ENCODE measurements around the gene ASB6.

The ASB6 gene

DNA sequence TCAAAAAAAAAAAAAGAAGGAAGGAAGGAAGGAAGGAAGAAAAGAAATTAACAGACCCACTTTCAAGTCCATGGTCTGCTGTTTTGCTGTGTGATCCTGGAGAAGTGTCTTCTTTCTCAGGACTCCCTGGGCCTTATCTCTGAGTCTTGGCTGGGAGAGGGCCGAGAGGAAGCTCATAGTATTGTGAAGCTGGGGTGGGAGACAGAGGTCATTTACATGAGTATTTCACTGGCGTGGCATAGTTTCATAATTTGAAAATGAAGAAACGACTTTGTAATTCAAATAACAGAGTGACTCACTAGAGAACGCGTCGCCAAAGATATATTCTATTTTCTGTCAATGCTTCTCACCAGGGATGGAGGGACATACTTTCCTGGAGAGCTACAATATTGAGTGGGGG, 18.6 kb downstream of the ASB6 start:
- TF ChIP-seq POLR2AphosphoS5 (IDR thresholded peaks at IDR 0.05; ENCODE audit: low read depth, low read length) (no peak), FOXP2 (optimal IDR thresholded peaks at IDR 0.05; ENCODE audit: borderline replicate concordance, extremely low read depth, extremely low read length, insufficient read depth) (no peak), TAF1 (IDR thresholded peaks at IDR 0.05; ENCODE audit: borderline replicate concordance, insufficient read depth, low read length) (no peak), SIN3A (IDR thresholded peaks at IDR 0.05; ENCODE audit: borderline replicate concordance, insufficient read depth, low read length) (no peak)
- TF ChIP-seq, protein P1, sequence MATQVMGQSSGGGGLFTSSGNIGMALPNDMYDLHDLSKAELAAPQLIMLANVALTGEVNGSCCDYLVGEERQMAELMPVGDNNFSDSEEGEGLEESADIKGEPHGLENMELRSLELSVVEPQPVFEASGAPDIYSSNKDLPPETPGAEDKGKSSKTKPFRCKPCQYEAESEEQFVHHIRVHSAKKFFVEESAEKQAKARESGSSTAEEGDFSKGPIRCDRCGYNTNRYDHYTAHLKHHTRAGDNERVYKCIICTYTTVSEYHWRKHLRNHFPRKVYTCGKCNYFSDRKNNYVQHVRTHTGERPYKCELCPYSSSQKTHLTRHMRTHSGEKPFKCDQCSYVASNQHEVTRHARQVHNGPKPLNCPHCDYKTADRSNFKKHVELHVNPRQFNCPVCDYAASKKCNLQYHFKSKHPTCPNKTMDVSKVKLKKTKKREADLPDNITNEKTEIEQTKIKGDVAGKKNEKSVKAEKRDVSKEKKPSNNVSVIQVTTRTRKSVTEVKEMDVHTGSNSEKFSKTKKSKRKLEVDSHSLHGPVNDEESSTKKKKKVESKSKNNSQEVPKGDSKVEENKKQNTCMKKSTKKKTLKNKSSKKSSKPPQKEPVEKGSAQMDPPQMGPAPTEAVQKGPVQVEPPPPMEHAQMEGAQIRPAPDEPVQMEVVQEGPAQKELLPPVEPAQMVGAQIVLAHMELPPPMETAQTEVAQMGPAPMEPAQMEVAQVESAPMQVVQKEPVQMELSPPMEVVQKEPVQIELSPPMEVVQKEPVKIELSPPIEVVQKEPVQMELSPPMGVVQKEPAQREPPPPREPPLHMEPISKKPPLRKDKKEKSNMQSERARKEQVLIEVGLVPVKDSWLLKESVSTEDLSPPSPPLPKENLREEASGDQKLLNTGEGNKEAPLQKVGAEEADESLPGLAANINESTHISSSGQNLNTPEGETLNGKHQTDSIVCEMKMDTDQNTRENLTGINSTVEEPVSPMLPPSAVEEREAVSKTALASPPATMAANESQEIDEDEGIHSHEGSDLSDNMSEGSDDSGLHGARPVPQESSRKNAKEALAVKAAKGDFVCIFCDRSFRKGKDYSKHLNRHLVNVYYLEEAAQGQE (IDR thresholded peaks at IDR 0.05; ENCODE audit: insufficient read depth in 1 of 2, low read depth in 2 of 2, low read length in 2 of 2) = no peak

DNA sequence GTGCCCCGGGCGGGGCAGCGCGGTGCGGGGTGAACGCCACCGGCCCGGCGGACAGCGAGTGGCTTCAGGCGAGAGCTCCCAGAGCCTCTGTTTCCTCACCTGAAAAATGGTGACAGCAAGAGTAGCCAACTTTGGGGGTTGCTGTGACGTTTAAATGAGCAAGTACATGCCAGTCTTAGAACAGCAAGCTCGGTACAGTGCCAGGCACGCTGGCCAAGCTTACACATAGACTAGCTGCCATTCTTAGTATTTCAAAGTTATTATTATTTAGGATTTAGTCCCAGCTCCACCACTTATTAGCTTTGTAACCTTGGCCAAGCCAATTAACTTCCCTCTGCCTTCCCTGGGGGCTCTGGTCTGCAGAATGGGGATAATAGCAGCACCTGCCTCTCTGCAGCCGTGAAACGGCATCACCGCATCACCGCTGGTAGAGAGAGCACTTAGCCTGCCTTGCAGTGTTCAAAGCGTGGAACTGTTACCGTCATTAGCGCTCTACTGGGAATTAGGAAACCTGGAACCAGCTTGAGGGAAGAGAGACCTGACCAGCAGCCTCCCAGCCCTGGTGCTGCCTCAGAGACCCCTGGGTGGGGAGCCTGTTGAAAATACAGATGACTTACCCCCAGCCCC, 21.2 kb downstream of the ASB6 start, which contains the start of gene C9orf50:
C9orf50 (minus strand) TSS at position 433 of the 627 bp plus-strand sequence. CDS start 527 bp downstream, outside the sequence.
- TF ChIP-seq SIN3A (IDR thresholded peaks at IDR 0.05; ENCODE audit: borderline replicate concordance, insufficient read depth, low read length) (no peak), POLR2AphosphoS5 (IDR thresholded peaks at IDR 0.05; ENCODE audit: low read depth, low read length) (no peak)
- TF ChIP-seq, protein P1 (IDR thresholded peaks at IDR 0.05; ENCODE audit: insufficient read depth in 1 of 2, low read depth in 2 of 2, low read length in 2 of 2) = no peak

DNA sequence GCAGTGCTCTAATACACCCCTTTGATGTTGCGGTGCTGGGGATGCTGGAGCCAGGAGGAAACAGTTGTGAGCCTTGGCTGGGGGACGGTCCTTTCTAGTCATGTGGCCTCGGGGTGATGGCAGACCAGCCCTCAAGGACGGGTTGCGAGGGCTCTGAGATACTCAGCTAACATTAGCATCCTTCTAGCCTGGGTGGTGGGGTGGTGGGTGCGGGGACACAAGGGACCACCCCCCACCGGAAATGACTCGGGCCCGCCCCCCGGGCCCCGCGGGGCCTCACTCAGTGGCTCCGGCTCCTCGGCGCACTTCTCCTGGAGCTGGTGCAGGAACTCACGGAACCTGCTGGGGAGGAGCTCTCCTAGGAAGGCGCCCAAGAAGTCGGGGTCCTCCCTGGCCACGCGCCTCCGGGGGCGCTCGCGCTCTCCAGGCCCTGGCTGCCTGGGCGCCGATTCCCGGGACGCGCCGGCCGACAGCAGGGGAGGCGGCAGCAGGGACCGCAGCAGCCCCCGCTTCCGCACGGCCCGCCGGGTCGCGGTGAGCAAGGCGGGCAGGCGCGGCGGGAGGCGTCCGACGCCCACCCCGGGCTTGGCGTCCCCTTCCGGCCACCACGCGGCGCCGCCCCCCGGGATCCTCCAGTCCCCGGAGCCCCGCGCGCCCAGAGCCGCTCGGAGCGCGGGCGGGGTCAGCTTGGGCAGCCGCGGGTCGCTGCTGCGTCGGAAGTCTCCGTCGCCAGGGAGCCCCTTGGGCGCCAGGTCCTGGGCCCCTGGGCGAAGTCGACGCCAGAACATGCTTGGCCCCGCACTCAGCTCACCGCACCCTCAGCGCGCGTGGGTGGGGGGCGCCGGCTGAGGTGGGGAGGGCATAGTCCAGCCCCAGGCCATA, 21.9 kb downstream of the ASB6 start:
- TF ChIP-seq FOXP2 (optimal IDR thresholded peaks at IDR 0.05; ENCODE audit: borderline replicate concordance, extremely low read depth, extremely low read length, insufficient read depth) = no peak
- TF ChIP-seq, protein P1 (IDR thresholded peaks at IDR 0.05; ENCODE audit: insufficient read depth in 1 of 2, low read depth in 2 of 2, low read length in 2 of 2) = no peak
- no peak for TF ChIP-seq POLR2AphosphoS5 (IDR thresholded peaks at IDR 0.05; ENCODE audit: low read depth, low read length)
- no peak for TF ChIP-seq SIN3A (IDR thresholded peaks at IDR 0.05; ENCODE audit: borderline replicate concordance, insufficient read depth, low read length)
- TF ChIP-seq TAF1 (IDR thresholded peaks at IDR 0.05; ENCODE audit: borderline replicate concordance, insufficient read depth, low read length) = no peak

DNA sequence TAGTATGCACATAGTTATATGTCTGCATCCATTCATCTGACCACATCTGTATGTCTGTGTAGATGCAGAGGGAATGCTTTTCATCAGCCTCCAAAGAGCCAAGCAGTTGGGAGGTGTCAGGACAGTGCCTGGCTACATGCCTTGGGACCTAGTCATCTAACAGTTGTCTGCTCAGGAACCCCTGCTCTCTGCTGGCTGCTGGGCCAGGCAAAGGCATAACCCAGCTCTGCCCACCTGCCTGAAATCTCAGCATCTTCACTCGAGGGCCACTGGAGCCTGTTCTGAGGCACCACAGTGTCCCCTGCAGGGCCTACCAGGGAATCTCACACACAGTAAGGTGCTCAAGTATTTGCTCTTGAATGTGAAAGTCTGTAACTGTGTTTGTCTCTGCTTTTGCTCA, 24.8 kb downstream of the ASB6 start:
- TF ChIP-seq POLR2AphosphoS5 (IDR thresholded peaks at IDR 0.05; ENCODE audit: low read depth, low read length) (no peak), FOXP2 (optimal IDR thresholded peaks at IDR 0.05; ENCODE audit: borderline replicate concordance, extremely low read depth, extremely low read length, insufficient read depth) (no peak), TAF1 (IDR thresholded peaks at IDR 0.05; ENCODE audit: borderline replicate concordance, insufficient read depth, low read length) (no peak), SIN3A (IDR thresholded peaks at IDR 0.05; ENCODE audit: borderline replicate concordance, insufficient read depth, low read length) (no peak)
- TF ChIP-seq, protein P1 (IDR thresholded peaks at IDR 0.05; ENCODE audit: insufficient read depth in 1 of 2, low read depth in 2 of 2, low read length in 2 of 2) = no peak
